ENCODE measurements around the gene RNF145. TPM values are rescaled to one million over a fixed set of nuclear protein-coding genes. Genes with fewer than 3 reads are reported as not detected.
"Not testable (repeated sequence)": the region's sequence is repeated elsewhere in the genome, so short reads cannot be mapped to it uniquely, and the experiment has no call there.

RNF145 gene
- total and polyA plus RNA-seq, 10 donors: 27.6 to 90.7 (median 69.6) TPM

- H3K27me3 ChIP-seq (replicated peaks in 1 of 7): no peaks in the 10 kb centered on the region
- TF ChIP-seq POLR2A (IDR thresholded peaks at IDR 0.05) (no peak), CTCF (IDR thresholded peaks at IDR 0.05 in 8 of 11, conservative IDR thresholded peaks at IDR 0.05 in 3 of 11) (no peak), POLR2AphosphoS5 (IDR thresholded peaks at IDR 0.05) (no peak)
Measured at GRCh38 chr5:159152876-159153275, 56.5 kb downstream of the RNF145 start.

GRCh38 chr5:159149085-159149484 is 60.3 kb downstream of the RNF145 start:
- no peak for DNase-seq
- no peaks in the 10 kb centered on the region for H3K27me3 ChIP-seq (replicated peaks in 1 of 7)
- H3K4me3 ChIP-seq: no peak overlapping the region
- intact Hi-C loops (cut with DNase I; ENCODE audit: low total_unique reads): no loop called here
- H3K27ac ChIP-seq: no peak overlapping the region
- TF ChIP-seq CTCF (IDR thresholded peaks at IDR 0.05 in 8 of 11, conservative IDR thresholded peaks at IDR 0.05 in 3 of 11) (no peak), POLR2A (IDR thresholded peaks at IDR 0.05) (no peak), POLR2AphosphoS5 (IDR thresholded peaks at IDR 0.05) (no peak)
- WGBS, 5 donors: 86 to 92% (median 89%) methylated on average over 7 of the region's 7 CpGs
- no peaks in the 10 kb centered on the region for H3K36me3 ChIP-seq
- H3K4me1 ChIP-seq: peaks cover 0 to 8% (median 0%) of the 10 kb centered on the region in 6 donors
- H3K9me3 ChIP-seq: no peaks in the 10 kb centered on the region

More at GRCh38 chr5:159152876-159153275, 56.5 kb downstream of the RNF145 start:
- Histone ChIP-seq H3K36me3 (peaks cover 0 to 31% (median 11%) of the 10 kb centered on the region in 6 donors), H3K4me3 (no peak overlapping the region), H3K4me1 (peaks cover 13 to 36% (median 15%) of the 10 kb centered on the region in 6 donors), H3K27ac (no peak overlapping the region), H3K9me3 (no peaks in the 10 kb centered on the region)
- 81 to 93% (median 83%) methylated on average over 2 of the region's 2 CpGs for WGBS, 5 donors
- intact Hi-C loops (cut with DNase I; ENCODE audit: low total_unique reads): loop anchor here (10.0 kb wide), 1 partner anchor 112 kb away; the partner anchor contains the start of gene UBLCP1
- no peak for DNase-seq

GRCh38 chr5:159147976-159148375 is 61.4 kb downstream of the RNF145 start:
- intact Hi-C loops (cut with DNase I; ENCODE audit: low total_unique reads): no loop called here
- Histone ChIP-seq H3K36me3 (no peaks in the 10 kb centered on the region), H3K27ac (no peak overlapping the region), H3K4me3 (no peak overlapping the region), H3K9me3 (no peaks in the 10 kb centered on the region), H3K4me1 (no peaks in the 10 kb centered on the region), H3K27me3 (replicated peaks in 1 of 7) (no peaks in the 10 kb centered on the region)
- TF ChIP-seq POLR2AphosphoS5 (IDR thresholded peaks at IDR 0.05): no peak
- no peak for TF ChIP-seq CTCF (IDR thresholded peaks at IDR 0.05 in 8 of 11, conservative IDR thresholded peaks at IDR 0.05 in 3 of 11)
- no peak for TF ChIP-seq POLR2A (IDR thresholded peaks at IDR 0.05)
- no peak for DNase-seq
- WGBS, 5 donors: 77 to 90% (median 81%) methylated on average over 1 of the region's 1 CpG

GRCh38 chr5:159146839-159147238 is 62.5 kb downstream of the RNF145 start:
- no peaks in the 10 kb centered on the region for H3K27me3 ChIP-seq (replicated peaks in 1 of 7)
- H3K9me3 ChIP-seq: no peaks in the 10 kb centered on the region
- no peak for DNase-seq
- H3K36me3 ChIP-seq: no peaks in the 10 kb centered on the region
- no peak for TF ChIP-seq POLR2A (IDR thresholded peaks at IDR 0.05)
- no peak for TF ChIP-seq CTCF (IDR thresholded peaks at IDR 0.05 in 8 of 11, conservative IDR thresholded peaks at IDR 0.05 in 3 of 11)
- no peak for TF ChIP-seq POLR2AphosphoS5 (IDR thresholded peaks at IDR 0.05)
- intact Hi-C loops (cut with DNase I; ENCODE audit: low total_unique reads): no loop called here
- no peak overlapping the region for H3K4me3 ChIP-seq
- H3K4me1 ChIP-seq: no peaks in the 10 kb centered on the region
- whole genome bisulfite sequencing, 5 donors: 55 to 84% (median 79%) methylated on average over 3 to 4 of the region's 4 CpGs
- no peak overlapping the region for H3K27ac ChIP-seq

- H3K36me3 ChIP-seq; H3K4me1 ChIP-seq; intact Hi-C loops (cut with DNase I; ENCODE audit: low total_unique reads); H3K27me3 ChIP-seq (replicated peaks in 1 of 7); H3K27ac ChIP-seq; DNase-seq; H3K4me3 ChIP-seq; H3K9me3 ChIP-seq: not testable (repeated sequence)
- WGBS, 5 donors: 94 to 96% (median 96%) methylated on average over 1 of the region's 1 CpG
Measured at GRCh38 chr5:159145160-159145559, 64.2 kb downstream of the RNF145 start.

Measured in spleen (tissue), 11 donors.